ENCODE measurements around the gene TUBAL3.
"Not testable (repeated sequence)": the region's sequence is repeated elsewhere in the genome, so short reads cannot be mapped to it uniquely, and the experiment has no call there.

The TUBAL3 gene

DNA sequence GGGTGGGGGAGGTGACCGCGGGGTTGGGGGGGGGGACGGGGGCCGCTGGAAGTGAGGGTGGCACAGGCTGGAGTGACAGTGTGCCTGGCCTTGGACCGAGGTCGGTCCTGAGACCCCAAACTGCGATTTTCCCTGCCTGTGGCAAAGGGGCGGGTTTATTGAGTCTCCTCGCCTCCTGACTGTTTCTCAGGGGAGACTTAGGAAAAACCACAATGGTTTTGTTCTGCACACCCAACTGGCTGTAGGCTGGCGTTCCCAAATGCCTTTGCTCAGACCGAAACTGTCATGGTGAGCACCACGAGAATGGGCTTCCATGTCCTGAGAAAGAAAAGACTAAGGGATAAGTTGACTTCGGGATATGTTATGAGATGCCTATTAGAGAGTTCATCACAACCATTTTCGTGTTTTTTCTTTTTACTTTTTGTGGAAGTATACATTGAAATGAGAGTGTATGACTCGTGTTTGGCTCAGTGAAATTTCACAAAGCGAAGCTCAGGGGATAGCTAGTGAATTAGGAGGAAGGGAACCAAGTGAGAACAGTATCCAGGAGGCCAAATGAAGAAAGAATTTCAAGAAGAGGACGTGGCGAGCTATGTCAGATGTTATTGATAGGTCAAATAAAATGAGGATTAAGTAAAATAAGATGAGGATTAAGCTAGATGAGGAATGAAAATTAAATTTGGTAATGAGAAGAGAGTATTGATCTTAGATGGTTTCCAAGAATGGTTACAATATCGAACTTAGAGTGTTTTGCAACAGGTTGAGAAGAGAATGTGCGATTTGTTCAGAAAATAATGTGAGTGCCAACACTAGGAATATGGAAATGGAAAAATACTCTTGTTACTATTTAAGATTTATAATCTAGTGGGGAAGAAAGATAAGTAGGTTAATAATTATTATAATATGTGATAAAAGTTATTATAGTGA lies 8.6 kb upstream of the TUBAL3 start:
- TF ChIP-seq, protein P1, sequence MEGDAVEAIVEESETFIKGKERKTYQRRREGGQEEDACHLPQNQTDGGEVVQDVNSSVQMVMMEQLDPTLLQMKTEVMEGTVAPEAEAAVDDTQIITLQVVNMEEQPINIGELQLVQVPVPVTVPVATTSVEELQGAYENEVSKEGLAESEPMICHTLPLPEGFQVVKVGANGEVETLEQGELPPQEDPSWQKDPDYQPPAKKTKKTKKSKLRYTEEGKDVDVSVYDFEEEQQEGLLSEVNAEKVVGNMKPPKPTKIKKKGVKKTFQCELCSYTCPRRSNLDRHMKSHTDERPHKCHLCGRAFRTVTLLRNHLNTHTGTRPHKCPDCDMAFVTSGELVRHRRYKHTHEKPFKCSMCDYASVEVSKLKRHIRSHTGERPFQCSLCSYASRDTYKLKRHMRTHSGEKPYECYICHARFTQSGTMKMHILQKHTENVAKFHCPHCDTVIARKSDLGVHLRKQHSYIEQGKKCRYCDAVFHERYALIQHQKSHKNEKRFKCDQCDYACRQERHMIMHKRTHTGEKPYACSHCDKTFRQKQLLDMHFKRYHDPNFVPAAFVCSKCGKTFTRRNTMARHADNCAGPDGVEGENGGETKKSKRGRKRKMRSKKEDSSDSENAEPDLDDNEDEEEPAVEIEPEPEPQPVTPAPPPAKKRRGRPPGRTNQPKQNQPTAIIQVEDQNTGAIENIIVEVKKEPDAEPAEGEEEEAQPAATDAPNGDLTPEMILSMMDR (IDR thresholded peaks at IDR 0.05; ENCODE audit: borderline replicate concordance, control extremely low read depth, extremely low read depth, insufficient read depth, missing control alignments): no peak
- in situ Hi-C loops (cut with MboI; ENCODE audit: low sequenced_read_pairs, unreplicated experiment): no loop called here
- peak; percentile 37 for DNase-seq (ENCODE audit: low spot score)

DNA sequence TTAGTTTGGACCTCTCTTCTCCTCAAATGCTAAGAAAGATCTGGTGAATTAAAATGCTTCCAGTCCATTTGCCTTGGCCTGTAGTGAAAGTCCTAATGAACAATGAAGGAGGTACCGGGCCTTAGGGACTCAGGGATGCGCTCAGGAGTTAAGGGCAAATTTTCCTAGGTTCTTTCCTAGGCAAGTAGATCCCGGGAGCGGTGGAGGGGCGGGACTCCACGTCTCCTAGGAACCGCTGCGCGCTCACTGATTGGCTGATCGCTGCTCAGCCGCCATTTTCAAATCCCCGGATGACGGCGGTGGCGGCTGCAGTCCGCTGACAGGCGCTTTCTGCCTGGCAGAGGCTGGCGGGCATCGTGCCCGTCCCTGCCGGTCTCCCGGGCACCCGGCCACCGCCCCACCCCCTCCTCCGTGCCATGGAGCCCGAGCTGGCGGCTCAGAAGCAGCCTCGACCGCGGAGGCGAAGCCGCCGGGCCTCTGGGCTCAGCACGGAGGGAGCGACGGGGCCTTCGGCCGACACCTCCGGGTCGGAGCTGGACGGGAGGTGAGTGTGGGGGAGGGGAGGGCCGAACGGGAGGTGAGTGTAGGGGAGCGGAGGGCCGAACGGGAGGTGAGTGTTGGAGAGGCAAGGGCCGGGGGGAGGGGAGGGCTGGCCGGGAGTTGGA lies 7.8 kb upstream of the TUBAL3 start, which contains the start of gene NET1:
Gene NET1 (plus strand): TSS at position 281 of the 665 bp plus-strand sequence. CDS start 136 bp downstream, at position 417.
- in situ Hi-C loops (cut with MboI; ENCODE audit: low sequenced_read_pairs, unreplicated experiment): no loop called here
- TF ChIP-seq, protein P1 (IDR thresholded peaks at IDR 0.05; ENCODE audit: borderline replicate concordance, control extremely low read depth, extremely low read depth, insufficient read depth, missing control alignments): no peak
- peak; percentile 92 for DNase-seq (ENCODE audit: low spot score)

DNA sequence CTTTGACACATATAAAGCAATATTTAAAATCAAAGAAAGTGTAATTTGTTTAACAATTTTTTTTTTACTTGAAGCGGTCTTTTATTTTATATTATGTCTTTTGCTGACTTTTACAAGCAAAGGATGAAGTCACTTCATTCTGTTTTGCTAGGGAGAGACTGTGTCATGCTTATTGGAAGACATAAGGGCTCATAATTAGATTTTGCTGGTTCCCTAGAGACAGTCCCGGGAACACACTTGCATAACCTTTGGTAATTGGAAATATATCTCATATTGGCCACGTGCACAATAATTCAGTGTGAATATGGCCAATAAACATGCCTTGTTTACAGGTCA lies 7.3 kb upstream of the TUBAL3 start:
- TF ChIP-seq, protein P1 (IDR thresholded peaks at IDR 0.05; ENCODE audit: borderline replicate concordance, control extremely low read depth, extremely low read depth, insufficient read depth, missing control alignments): no peak
- no peak for DNase-seq (ENCODE audit: low spot score)
- in situ Hi-C loops (cut with MboI; ENCODE audit: low sequenced_read_pairs, unreplicated experiment): no loop called here

DNA sequence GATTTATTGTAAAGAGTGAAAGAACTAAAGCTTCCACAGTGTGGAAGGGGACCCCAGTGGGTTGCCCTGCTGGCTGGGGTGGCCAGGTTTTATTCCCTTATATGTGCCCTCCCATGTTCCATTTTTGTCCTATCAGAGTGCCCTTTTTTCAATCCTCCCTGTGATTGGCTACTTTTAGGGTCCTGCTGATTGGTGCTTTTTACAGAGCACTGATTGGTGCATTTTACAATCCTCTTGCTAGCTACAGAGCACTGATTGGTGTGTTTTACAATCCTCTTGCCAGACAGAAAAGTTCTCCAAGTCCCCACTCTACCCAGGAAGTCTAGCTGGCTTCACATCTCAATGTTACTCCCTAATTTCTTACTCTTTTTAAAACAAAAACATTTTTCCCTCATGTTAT lies 6.2 kb upstream of the TUBAL3 start:
- in situ Hi-C loops (cut with MboI; ENCODE audit: low sequenced_read_pairs, unreplicated experiment); DNase-seq (ENCODE audit: low spot score): not testable (repeated sequence)

DNA sequence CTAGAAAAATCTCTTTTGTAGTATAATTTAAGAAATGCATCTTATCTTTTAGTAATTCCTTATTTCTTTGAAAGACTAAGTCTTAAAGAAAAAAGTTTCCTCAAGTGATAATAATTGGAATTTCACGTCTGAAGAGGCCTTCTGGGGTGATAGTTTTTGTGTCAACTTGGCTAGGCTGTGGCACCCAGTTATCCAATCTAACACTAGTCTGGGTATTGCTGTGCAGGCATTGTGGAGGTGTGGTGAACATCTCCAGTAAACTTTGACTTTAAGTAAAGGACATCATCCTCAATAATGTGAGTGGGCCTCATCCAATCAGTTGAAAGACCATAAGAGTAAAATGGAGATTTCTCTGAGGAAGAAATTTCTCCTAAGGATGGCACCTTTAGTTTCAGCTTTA lies 2.3 kb upstream of the TUBAL3 start:
- DNase-seq (ENCODE audit: low spot score): no peak
- in situ Hi-C loops (cut with MboI; ENCODE audit: low sequenced_read_pairs, unreplicated experiment): no loop called here
- TF ChIP-seq, protein P1 (IDR thresholded peaks at IDR 0.05; ENCODE audit: borderline replicate concordance, control extremely low read depth, extremely low read depth, insufficient read depth, missing control alignments): no peak

DNA sequence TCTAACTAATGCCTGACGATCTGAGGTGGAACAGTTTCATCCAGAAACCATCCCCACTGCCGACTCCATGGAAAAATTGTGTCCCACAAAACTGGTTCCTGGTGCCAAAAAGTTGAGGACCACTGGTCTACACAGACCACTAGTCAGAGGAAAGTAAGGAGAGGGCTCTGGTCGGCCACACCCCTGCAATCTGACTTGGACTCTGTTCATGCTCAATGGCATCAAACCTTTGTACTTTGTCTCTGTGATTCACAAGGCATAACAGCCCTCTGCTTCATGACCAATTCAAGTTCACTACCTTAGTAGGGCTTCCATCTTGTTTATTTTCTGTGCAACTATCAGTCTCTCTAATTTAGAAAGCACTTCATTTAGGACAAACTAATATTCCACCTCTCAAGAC lies 1.8 kb downstream of the TUBAL3 start:
- DNase-seq (ENCODE audit: low spot score): no peak

More for the DNA sequence above, 1.8 kb downstream of the TUBAL3 start:
- TF ChIP-seq, protein P1 (IDR thresholded peaks at IDR 0.05; ENCODE audit: borderline replicate concordance, control extremely low read depth, extremely low read depth, insufficient read depth, missing control alignments): no peak
- in situ Hi-C loops (cut with MboI; ENCODE audit: low sequenced_read_pairs, unreplicated experiment): no loop called here
